GM18867 (cell line): ENCODE data around the gene PRR14.
"Not testable (repeated sequence)": the region's sequence is repeated elsewhere in the genome, so short reads cannot be mapped to it uniquely, and the experiment has no call there.

ENCODE experiments used
- ATAC-seq: cut with Tn5 transposase; IDR thresholded peaks from one replicate; pipeline ENCODE4 v1.9.1; 2021; ENCODE audit warnings: mild to moderate bottlenecking, moderate library complexity; ENCODE audit not compliant: unreplicated experiment

PRR14 gene

DNA sequence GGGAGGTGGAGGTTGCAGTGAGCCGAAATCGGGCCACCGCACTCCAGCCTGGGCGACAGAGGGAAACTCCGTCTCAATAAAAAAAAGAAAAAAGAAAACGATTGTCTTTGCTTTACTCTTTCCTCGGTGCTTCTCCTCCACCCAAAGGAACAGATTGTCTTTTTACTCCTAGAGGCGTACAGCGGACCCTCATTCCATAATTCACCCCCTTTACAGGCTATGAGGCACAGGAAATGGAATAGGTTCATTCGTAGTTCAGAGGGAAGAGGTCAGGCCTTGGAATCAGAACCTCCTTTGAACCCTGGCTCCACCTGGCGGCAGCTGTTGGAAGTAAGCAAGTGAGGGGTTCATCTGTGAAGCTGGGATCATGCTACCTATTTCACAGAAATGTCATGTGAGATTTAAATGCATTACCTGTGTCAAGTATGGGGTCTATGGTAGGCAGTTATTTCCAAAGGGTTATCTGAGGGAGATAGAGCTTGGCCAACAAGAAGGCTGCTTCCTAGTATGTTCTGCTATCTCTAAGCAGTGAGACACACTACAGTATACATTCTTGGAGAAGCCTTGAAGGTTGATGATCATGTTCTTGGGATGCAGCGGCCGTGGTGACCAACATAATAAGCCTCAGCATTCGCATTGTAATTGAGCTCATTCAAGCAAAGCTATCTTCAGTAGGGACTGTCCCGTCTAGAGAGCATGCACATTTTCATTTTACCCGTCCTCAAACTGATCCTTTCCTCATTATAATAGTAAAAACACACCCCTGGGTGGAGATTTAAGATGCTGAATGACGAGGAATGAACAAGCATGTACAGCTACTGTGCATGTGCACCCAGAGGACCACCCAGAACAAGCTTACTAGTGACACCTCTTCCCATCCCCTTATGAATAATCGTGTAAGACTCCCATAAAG lies 21.9 kb upstream of the PRR14 start:
- peak; percentile 57 for ATAC-seq

DNA sequence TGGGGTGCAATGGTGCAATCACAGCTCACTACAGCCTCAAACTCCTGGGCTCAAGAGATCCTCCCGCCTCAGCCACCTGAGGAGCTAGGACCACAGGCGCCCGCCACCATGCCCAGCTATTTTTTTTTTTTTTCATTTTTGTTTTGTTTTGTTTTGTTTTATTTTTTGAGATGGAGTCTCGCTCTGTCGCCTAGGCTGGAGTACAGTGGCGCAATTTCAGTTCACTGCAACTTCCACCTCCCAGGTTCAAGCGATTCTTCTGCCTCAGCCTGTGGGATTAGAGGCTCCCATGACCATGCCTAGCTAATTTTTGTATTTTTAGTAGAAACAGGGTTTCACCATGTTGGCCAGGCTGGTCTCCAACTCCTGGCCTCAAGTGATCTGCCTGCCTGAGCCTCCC lies 18.3 kb upstream of the PRR14 start:
- ATAC-seq: not testable (repeated sequence)

DNA sequence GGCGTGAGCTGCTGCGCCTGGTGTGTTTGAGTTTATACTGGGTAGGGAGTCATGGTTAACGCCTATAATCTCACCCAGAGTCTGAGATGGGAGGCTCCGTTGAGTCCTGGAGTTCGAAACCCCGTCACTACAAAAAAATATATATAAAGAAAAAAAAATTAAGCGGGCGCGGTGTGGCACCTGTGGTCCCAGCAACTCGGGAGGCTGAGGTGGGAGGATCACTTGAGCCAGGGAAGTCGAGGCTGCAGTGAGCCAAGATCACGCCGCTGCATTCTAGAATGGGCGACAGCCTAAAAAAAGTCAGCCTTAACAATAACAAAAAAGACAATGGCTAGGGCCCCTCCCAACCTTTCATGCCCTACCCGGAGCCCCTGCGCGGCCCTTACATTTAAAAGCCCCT lies 17.2 kb upstream of the PRR14 start:
- no peak for ATAC-seq

DNA sequence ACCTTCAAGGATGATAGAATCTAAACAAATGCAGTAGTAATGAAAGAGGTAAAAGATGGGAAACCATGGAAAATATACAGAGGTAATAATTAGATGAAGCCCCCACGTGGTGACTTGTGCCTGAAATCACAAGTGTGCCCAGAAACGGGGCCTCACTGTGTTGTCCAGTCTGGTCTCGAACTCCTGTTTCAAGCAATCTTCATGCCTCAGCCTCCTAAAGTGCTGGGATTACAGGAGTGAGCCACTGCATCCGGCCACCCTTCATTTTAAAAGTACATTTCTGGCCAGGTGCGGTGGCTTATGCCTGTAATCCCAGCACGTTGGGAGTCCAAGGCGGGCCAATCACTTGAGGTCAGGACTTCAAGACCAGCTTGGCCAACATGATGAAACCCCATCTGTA lies 14.2 kb upstream of the PRR14 start:
- no peak for ATAC-seq

DNA sequence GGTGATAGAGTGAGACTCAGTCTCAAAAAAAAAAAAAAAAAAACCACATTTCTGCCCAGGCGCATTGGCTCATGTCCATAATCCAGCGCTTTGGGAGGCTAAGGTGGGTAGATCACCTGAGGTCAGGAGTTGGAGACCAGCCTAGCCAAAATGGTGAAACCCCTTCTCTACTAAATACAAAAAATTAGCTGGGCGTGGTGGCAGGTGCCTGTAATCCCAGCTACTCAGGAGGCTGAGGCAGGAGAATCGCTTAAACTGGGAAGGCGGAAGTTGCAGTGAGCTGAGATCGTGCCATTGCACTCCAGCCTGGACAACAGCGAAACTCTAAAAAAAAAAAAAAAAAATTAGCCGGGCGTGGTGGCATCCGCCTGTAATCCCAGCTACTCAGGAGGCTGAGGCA lies 13.6 kb upstream of the PRR14 start:
- not testable (repeated sequence) for ATAC-seq

DNA sequence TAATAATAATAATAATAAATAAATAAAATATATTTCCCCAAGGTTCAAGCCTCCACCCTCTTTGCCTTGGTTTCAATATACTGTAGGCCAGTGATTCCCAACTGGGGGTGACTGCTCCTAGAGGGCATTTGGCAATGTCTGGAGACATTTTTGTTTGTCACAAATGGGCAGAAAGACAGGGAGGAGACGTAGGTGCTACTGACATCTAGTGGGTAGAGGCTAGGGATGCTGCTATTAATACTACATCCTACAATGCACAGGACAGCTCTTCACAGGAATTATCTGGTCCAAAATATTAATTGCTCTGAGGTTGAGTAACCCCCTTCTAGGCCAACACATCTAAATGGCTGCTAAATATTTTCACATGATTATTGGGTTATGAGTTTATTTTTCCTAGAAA lies 12.8 kb upstream of the PRR14 start:
- no peak for ATAC-seq

DNA sequence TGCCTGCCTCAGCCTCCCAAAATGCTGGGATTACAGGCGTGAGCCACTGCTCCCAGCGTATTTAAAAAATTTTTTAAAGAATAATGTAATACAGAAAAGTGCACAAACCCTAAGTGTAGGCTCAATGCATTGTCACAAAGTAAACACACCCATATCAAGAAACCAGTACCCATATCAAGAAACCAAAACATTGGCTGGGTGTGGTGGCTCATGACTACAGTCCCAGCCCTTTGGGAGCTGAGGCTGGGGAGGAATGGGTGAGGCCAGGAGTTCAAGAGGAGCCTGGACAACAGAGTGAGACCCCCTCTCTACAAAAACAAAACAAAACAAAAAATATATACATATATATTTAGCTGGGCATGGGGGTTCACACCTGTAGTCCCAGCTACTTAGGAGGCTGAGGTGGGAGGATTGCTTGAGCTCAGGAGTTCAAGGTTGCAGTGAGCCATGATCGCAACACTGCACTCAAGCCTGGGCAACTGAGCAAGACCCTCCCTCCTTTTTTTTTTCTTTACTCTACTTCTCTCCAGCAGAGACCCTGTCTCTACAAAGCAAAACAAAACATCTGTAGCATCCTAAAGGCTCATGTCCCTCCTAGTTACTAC lies 9.3 kb upstream of the PRR14 start:
- ATAC-seq: no peak

DNA sequence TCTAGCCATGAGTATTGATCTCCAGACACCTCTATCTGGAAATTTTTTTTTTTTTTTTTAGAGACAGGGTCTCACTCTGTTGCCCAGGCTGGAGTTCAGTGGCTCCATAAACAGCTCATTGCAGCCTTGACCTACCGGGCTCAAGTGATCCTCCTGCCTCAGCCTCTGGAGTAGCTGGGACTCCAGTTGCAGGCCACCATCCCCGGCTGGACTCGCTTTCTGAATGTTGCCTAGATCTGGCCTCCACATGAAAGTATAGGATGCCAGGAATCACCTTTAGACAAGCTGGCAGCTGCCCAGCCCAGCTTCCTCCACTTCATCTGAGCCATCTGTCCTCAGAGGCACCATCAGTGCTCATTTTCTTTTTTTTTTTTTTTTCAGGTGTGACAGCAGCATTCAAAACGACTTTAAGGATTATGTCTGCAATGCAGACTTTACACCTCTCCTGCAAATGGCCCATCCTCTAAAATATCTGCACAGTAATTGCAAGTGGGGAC lies 6.4 kb upstream of the PRR14 start:
- no peak for ATAC-seq

DNA sequence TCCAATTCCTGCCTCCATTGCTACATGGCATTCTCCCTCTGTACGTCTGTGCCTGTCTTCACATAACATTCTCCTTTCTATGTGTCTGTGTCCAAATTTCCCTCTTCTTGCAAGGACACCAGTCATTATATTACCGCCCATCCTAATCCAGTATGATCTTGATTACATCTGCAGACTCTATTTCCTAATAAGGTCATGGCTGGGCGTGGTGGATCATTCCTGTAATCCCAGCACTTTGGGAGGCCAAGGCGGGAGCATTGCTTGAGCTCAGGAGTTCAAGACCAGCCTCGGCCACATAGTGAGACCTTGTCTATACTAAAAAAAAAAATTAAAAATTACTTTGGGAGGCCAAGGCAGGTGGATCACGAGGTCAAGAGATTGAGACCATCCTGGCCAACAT lies 5.0 kb upstream of the PRR14 start:
- ATAC-seq: no peak

DNA sequence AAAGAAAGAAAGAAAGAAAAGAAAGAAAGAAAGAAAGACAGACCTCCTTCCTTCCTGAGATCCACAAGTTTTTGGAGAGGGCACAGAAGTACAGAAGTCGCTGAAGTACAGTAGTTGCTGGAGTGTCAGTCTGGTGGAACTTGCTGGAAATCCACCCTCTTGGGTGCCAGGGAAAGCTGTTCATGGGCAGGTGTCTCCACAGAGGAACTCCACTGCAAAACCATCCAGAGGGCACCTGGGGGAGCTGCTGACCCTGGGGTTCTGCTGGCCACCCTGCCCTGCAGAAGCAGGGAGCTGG lies 3.5 kb upstream of the PRR14 start:
- ATAC-seq: no peak

DNA sequence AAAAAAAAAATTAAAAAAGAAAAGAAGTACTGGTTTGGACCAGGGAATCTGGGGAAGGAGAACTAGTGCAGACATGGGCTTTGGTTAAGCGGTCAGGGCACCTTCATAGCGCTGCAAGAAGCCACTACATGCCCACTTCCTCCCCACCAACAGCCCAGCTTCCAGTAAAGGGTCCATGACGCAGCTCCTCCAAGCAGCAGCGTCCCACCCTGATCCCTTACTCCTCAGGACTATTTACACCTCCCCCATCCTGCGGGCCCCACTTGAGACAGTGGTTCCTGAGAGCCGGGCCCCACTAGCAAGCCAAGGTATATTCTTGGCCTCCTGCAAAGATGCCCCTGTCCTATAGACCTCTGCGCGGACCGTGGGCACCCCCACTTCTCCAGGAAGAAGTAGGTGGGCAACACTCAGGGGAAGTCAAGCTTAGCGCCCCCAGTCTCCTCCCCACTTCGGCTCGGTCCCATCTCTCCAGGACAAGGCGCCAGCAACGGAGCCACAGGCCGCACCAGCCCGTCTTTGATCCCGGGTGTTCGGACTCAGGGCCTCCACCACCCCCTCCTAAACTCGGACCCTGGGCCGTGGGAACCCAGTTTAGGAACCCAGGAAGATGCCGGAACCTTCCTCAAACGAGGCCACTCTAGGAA lies 913 bp upstream of the PRR14 start:
- no peak for ATAC-seq

DNA sequence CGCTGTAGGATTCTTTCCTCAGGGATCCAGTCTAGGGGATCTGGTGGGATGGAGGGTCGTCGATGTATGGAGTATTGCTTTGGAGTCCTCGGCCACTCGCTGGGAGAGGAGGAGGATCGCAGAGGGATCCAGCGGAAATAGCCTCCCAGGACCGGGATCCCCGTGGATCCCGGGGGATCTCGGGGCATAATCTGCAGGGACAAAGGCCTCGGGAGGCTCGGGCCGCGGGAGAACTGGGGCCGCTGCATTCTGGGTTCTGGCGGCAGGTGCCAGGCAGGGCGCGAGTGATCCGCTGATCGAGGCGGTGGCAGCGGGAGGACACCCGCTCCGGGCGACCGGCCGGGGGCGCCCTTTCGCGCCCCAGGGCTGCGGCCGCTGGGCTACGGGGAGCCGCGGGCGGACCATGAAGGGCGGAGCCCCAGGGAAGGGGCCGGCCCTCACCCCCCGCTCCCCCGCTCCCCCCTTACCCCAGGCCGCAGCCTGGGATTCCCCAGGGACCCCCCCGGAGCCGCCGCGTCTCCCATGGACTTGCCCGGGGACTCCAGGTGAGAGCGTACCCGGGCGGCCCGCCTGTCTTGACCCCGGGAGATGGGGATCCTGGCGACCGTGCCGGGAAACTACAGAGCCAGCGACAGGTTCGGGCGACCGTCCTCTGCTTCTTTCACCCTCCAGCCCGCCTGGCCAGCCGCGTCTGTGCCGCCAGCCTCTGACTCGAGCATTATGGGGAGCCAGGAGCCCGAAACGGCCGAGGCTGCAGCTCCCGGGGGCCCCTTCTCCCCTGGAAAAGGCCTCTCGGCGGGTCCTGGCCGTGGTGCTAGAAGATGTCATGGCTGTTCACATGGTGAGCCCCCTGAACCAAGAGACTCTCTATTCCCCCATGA lies 604 bp downstream of the PRR14 start:
- ATAC-seq: peak; percentile 48

DNA sequence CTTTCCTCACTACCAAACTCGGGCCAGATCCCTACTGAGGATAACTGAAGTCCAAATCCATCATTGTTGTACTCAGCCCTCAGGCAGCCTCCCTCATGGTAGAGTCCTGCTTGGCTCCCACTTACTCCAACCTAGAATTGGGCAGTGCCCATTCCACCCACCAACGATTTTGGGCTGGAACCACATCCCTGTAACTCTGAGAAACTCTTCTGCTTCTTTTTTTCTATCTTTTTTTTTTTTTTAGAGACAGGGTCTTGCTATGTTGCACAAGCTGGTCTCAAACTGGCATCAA lies 1.2 kb downstream of the PRR14 start:
- no peak for ATAC-seq

DNA sequence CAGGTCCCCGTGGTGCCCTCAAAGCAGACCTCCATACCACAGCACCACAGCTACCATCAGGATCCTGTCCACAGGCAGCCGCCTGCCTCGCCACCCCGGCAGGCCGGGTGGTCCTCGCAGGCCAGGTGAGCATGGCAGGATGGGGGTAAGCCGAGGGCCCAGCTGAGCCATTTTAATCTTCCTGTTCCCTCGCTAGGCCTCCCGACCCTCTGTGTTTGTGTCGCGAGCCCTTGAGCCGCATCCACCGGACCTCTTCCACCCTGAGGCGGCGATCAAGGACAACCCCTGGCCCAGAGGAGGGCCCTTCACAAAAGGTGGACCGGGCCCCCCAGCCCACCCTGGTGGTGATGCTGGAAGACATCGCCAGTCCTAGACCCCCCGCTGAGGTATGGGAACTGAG lies 2.0 kb downstream of the PRR14 start:
- ATAC-seq: no peak

DNA sequence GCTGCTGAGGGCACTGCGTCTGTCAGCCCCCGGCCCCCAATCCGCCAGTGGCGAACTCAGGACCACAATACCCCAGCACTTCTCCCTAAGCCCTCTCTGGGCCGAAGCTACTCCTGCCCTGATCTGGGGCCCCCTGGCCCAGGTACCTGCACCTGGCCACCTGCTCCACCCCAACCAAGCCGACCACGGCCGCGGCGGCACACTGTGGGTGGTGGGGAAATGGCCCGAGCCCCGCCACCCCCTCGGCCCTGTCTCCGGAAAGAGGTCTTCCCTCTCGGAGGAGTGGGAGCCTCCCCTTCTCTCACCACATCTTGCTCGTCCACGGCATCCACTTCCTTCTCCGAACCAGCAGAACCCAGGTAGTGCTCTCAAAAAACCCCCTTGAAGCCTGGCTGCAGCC lies 4.1 kb downstream of the PRR14 start:
- ATAC-seq: no peak

DNA sequence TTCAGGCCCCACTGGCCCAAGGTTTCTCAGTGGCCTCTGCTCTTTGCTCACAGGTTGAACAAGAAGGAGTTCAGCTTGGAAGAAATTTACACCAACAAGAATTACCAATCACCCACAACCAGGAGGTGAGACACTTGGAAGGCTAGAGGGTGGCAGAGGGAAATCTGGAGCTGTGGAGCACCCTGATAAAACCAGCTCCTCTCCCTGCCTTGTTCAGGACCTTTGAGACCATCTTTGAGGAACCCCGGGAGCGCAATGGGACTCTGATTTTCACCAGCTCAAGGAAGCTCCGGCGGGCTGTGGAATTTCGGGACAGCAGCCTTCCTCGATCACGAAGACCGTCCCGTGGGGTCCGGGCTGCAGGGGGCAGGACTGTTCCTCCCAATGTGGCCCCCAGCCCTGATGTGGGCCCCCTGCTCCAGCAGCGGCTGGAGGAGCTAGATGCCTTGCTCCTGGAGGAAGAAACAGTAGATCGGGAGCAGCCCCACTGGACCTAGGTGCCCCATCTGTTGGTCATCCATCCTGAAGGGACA lies 5.1 kb downstream of the PRR14 start:
- ATAC-seq: no peak

DNA sequence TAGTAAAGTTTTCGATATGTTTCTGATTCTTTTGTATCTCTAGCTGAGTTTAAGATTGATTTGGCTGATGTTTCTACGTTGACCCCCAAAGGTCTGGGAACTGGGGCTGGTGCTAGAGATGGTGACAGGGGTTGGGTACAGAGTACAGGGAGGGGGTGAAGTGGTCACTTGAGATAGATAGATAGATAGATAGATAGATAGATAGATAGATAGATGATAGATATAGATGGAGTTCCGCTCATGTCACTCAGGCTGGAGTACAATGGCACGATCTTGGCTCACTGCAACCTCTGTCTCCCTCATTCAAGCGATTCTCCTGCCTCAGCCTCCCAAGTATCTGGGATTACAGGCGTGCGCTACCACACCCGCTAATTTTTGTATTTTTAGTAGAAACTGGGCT lies 5.6 kb downstream of the PRR14 start:
- ATAC-seq: no peak

DNA sequence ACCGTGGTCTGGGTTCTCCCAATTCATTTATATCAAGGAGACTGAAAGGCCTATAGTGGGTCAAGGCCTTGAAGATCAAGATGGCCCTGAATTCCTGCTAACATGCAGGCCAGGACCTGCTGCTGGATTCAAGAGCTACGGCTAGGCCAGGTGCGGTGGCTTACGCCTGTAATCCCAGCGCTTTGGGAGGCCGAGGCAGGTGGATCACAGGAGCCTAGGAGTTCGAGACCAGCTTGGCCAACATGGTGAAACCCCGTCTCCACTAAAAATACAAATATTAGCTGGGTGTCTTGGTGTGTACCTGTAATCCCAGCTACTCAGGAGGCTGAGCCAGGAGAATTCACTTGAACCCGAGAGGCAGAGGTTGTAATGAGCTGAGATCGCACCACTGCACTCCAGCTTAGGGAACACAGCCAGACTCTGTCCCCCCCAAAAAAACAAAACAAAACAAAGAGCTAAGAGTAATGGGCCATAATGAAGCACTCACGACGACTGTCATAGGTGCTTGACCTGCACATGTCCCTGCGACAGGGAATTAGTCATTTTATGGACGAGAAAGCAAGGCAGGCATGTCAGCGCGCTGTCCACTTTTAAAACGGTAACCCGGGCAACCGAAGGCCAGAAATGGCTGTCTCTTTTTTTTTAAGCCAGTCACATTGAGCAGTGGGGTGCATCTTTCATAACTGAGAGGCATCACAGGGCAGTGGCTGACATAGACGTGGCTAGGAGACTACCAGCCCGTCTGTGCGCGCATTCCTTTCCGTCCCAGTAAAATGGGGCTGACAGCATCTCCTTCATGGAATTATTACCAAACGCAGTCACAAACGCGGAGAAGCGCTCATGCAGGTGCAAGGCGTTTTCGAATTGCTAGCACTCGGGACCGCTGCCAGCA lies 6.5 kb downstream of the PRR14 start:
- no peak for ATAC-seq

DNA sequence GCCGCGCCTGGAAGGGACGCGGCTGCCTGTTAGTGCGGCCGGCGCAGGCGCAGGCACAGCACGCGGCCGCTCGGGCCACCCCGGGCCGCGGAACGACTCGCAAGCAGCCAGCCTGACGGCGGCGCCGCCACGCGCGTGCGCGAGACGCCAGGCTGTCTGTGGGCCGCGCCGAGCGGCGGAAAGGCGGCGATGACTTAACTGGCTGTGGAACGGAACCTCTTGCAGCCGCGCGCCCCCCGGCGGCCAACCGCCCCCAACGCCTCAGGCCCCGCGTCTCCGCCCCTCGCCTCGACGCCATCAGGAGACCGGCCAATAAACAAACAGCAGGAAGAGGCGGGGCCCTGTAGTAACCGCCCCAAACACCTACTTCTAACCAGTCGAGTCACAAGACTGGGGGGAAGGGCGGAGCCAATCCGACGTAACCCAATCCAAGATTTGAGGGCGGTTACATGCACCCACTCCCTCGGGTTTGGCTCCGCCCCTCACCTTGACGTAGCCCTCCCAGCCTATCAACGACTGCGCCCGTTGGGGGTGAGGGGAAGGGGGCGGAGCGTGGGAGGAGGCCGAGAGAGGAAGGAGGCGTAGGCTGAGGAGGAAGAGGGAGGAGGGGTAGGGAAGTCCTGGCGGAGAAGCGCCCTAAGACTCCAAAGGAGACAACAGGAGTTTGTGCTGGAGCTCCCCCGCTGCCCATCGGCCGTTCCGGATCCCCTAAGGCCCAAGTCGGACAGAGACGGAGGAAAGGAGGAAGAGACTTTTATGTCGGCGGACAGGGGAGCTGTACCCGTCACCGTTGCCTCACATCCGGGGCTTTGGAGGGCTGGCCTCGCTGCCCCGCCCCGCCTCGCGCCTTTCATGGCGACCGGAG lies 7.3 kb downstream of the PRR14 start, which contains the start of gene FBRS:
Gene FBRS (plus strand): TSS at position 566 of the 865 bp plus-strand sequence. CDS start 1,088 bp downstream, outside the sequence.
- ATAC-seq: peak; percentile 64
